HL-60 (cell line): ENCODE results near the gene CXCL14.

Source experiments
- CTCF ChIP-seq: IDR thresholded peaks from one replicate; pipeline ENCODE4 v1.5.1; 2011; ENCODE audit warnings: low read length, control low read depth, inconsistent platforms; ENCODE audit not compliant: insufficient read depth
- GABPA ChIP-seq: IDR thresholded peaks from 2 replicates; pipeline ENCODE4 v1.6.1; 2012; ENCODE audit warnings: low read depth
- POLR2AphosphoS5 ChIP-seq: IDR thresholded peaks from 2 replicates; pipeline ENCODE4 v1.6.1; 2012; ENCODE audit warnings: low read depth
- REST ChIP-seq: IDR thresholded peaks from 2 replicates; pipeline ENCODE4 v1.6.1; 2012; ENCODE audit warnings: low read depth; ENCODE audit not compliant: insufficient replicate concordance
- SPI1 ChIP-seq: IDR thresholded peaks from 2 replicates; pipeline ENCODE4 v1.6.1; 2012; ENCODE audit warnings: low read depth, mild to moderate bottlenecking, borderline replicate concordance

GRCh38 chr5:135602882-135603721 lies 24.3 kb upstream of the CXCL14 start:
- TF ChIP-seq CTCF (no peak), POLR2AphosphoS5 (no peak), GABPA (no peak), REST (no peak), SPI1 (no peak)
